Activated T-helper 1 cell treated with anti-CD3 and anti-CD28 coated beads, Interleukin-12 subunit alpha, Interleukin-12 subunit beta, Interleukin-2, Interleukin-4 antibody, amounts not matched to agents 30 ng/mL and 10 ng/mL and 1 ng/mL, durations not matched to agents 14 hours and 24 hours and 36 hours (primary cell): Measurements from ENCODE around the gene CDCA7. TPM values are rescaled to one million over a fixed set of nuclear protein-coding genes. Genes with fewer than 3 reads are reported as not detected.

Experiments used
- DNase-seq: peaks from one replicate; pipeline ENCODE4 v3.0.0; 2021; ENCODE audit warnings: low spot score
- H3K27ac Mint-ChIP-seq: one replicate; pipeline ENCODE4 v1.8.0; 2021; ENCODE audit warnings: mild to moderate bottlenecking, mixed read lengths
- H3K27me3 Mint-ChIP-seq: one replicate; pipeline ENCODE4 v1.8.0; 2022; ENCODE audit warnings: mild to moderate bottlenecking, moderate library complexity, mixed read lengths; ENCODE audit not compliant: insufficient read depth
- H3K36me3 Mint-ChIP-seq: one replicate; pipeline ENCODE4 v1.8.0; 2021; ENCODE audit warnings: low read depth, mixed read lengths
- H3K4me1 Mint-ChIP-seq: one replicate; pipeline ENCODE4 v1.8.0; 2021; ENCODE audit warnings: low read depth, mixed read lengths
- H3K4me3 Mint-ChIP-seq: one replicate; pipeline ENCODE4 v1.8.0; 2021; ENCODE audit warnings: mild to moderate bottlenecking, moderate library complexity, mixed read lengths
- H3K9me3 Mint-ChIP-seq: one replicate; pipeline ENCODE4 v1.8.0; 2021; ENCODE audit warnings: mixed read lengths
- intact Hi-C: fragments of 100-400 bp; cut with micrococcal nuclease; formaldehyde crosslinking; loops from one replicate; pipeline ENCODE4 v1.15.1; 2024
- total RNA-seq: library from RNA; stranded (reverse); gene quantifications from 2 replicates; pipeline ENCODE4 v1.2.3, GENCODE V29; 2022

CDCA7 gene
- total RNA-seq, 1 donor from 2014 or later: 112 TPM

GRCh38 chr2:173395567-173396351, 41.1 kb downstream of the CDCA7 start:
- no peaks in the 10 kb centered on the region for H3K9me3 Mint-ChIP-seq
- DNase-seq: no peak
- peaks cover 38% of the 10 kb centered on the region for H3K27me3 Mint-ChIP-seq
- no peak overlapping the region for H3K27ac Mint-ChIP-seq
- peaks cover 4% of the 10 kb centered on the region for H3K4me1 Mint-ChIP-seq
- intact Hi-C loops: no loop called here
- H3K36me3 Mint-ChIP-seq: no peaks in the 10 kb centered on the region
- H3K4me3 Mint-ChIP-seq: no peak overlapping the region

GRCh38 chr2:173397539-173397938, 42.9 kb downstream of the CDCA7 start:
- no peak for DNase-seq
- H3K27me3 Mint-ChIP-seq: peaks cover 54% of the 10 kb centered on the region
- intact Hi-C loops: no loop called here
- H3K36me3 Mint-ChIP-seq: no peaks in the 10 kb centered on the region
- no peak overlapping the region for H3K27ac Mint-ChIP-seq
- H3K4me3 Mint-ChIP-seq: no peak overlapping the region
- H3K9me3 Mint-ChIP-seq: no peaks in the 10 kb centered on the region
- H3K4me1 Mint-ChIP-seq: peaks cover 5% of the 10 kb centered on the region

- H3K4me1 Mint-ChIP-seq: peaks cover 10% of the 10 kb centered on the region
- H3K36me3 Mint-ChIP-seq: no peaks in the 10 kb centered on the region
- intact Hi-C loops: no loop called here
These were observed 44.6 kb downstream of the CDCA7 start for GRCh38 chr2:173399229-173399628.

GRCh38 chr2:173400760-173401159, 46.1 kb downstream of the CDCA7 start:
- intact Hi-C loops: loop anchor here (5.0 kb wide), 1 partner anchor 373 kb away; no protein-coding TSS in a partner anchor
- peaks cover 10% of the 10 kb centered on the region for H3K4me1 Mint-ChIP-seq
- DNase-seq: no peak
- no peak overlapping the region for H3K4me3 Mint-ChIP-seq
- no peaks in the 10 kb centered on the region for H3K9me3 Mint-ChIP-seq
- peaks cover 73% of the 10 kb centered on the region for H3K27me3 Mint-ChIP-seq
- H3K36me3 Mint-ChIP-seq: no peaks in the 10 kb centered on the region
- H3K27ac Mint-ChIP-seq: no peak overlapping the region

More at GRCh38 chr2:173399229-173399628, 44.6 kb downstream of the CDCA7 start:
- no peak for DNase-seq
- Mint-ChIP-seq H3K4me3 (no peak overlapping the region), H3K9me3 (no peaks in the 10 kb centered on the region), H3K27ac (no peak overlapping the region), H3K27me3 (peaks cover 69% of the 10 kb centered on the region)

GRCh38 chr2:173401716-173402326, 47.1 kb downstream of the CDCA7 start:
- DNase-seq: no peak
- Mint-ChIP-seq H3K27ac (no peak overlapping the region), H3K9me3 (no peaks in the 10 kb centered on the region), H3K4me3 (no peak overlapping the region), H3K27me3 (peaks cover 67% of the 10 kb centered on the region), H3K36me3 (no peaks in the 10 kb centered on the region), H3K4me1 (peaks cover 10% of the 10 kb centered on the region)
- intact Hi-C loops: loop anchor here (1.0 to 5.0 kb wide), 5 partner anchors 47 to 939 kb away; no protein-coding TSS in a partner anchor

GRCh38 chr2:173402405-173402974, 47.8 kb downstream of the CDCA7 start:
- DNase-seq: peak; percentile 60
- H3K4me3 Mint-ChIP-seq: no peak overlapping the region
- peaks cover 68% of the 10 kb centered on the region for H3K27me3 Mint-ChIP-seq
- no peaks in the 10 kb centered on the region for H3K9me3 Mint-ChIP-seq
- no peaks in the 10 kb centered on the region for H3K36me3 Mint-ChIP-seq
- intact Hi-C loops: loop anchor here (1.0 to 5.0 kb wide), 5 partner anchors 47 to 939 kb away; no protein-coding TSS in a partner anchor
- no peak overlapping the region for H3K27ac Mint-ChIP-seq
- H3K4me1 Mint-ChIP-seq: peaks cover 10% of the 10 kb centered on the region

- DNase-seq: no peak
- intact Hi-C loops: loop anchor here (5.0 kb wide), 1 partner anchor 378 kb away; no protein-coding TSS in a partner anchor
- Mint-ChIP-seq H3K36me3 (no peaks in the 10 kb centered on the region), H3K4me1 (peaks cover 10% of the 10 kb centered on the region), H3K27me3 (peaks cover 57% of the 10 kb centered on the region), H3K4me3 (no peak overlapping the region), H3K9me3 (no peaks in the 10 kb centered on the region), H3K27ac (no peak overlapping the region)
These were observed 50.4 kb downstream of the CDCA7 start for GRCh38 chr2:173404841-173405750.

- DNase-seq: no peak
- intact Hi-C loops: no loop called here
- Mint-ChIP-seq H3K27me3 (peaks cover 46% of the 10 kb centered on the region), H3K36me3 (no peaks in the 10 kb centered on the region), H3K4me1 (peaks cover 8% of the 10 kb centered on the region), H3K27ac (no peak overlapping the region), H3K9me3 (no peaks in the 10 kb centered on the region), H3K4me3 (no peak overlapping the region)
These were observed 52.5 kb downstream of the CDCA7 start for GRCh38 chr2:173407176-173407575.

GRCh38 chr2:173407646-173408045, 53.0 kb downstream of the CDCA7 start:
- no peak for DNase-seq
- Mint-ChIP-seq H3K9me3 (no peaks in the 10 kb centered on the region), H3K4me1 (peaks cover 3% of the 10 kb centered on the region), H3K27me3 (peaks cover 41% of the 10 kb centered on the region), H3K36me3 (no peaks in the 10 kb centered on the region), H3K27ac (no peak overlapping the region), H3K4me3 (no peak overlapping the region)
- intact Hi-C loops: no loop called here

GRCh38 chr2:173410579-173410978, 55.9 kb downstream of the CDCA7 start:
- no peaks in the 10 kb centered on the region for H3K9me3 Mint-ChIP-seq
- H3K27me3 Mint-ChIP-seq: peaks cover 24% of the 10 kb centered on the region
- intact Hi-C loops: no loop called here
- no peak overlapping the region for H3K27ac Mint-ChIP-seq
- DNase-seq: no peak
- no peak overlapping the region for H3K4me3 Mint-ChIP-seq
- no peaks in the 10 kb centered on the region for H3K4me1 Mint-ChIP-seq
- no peaks in the 10 kb centered on the region for H3K36me3 Mint-ChIP-seq

GRCh38 chr2:173412628-173413027, 58.0 kb downstream of the CDCA7 start:
- no peak for DNase-seq
- H3K9me3 Mint-ChIP-seq: no peaks in the 10 kb centered on the region
- H3K4me1 Mint-ChIP-seq: no peaks in the 10 kb centered on the region
- H3K4me3 Mint-ChIP-seq: no peak overlapping the region
- no peaks in the 10 kb centered on the region for H3K36me3 Mint-ChIP-seq
- H3K27me3 Mint-ChIP-seq: peaks cover 15% of the 10 kb centered on the region
- intact Hi-C loops: no loop called here
- H3K27ac Mint-ChIP-seq: no peak overlapping the region

- H3K9me3 Mint-ChIP-seq: no peaks in the 10 kb centered on the region
These were observed 60.2 kb downstream of the CDCA7 start for GRCh38 chr2:173414823-173415322.

More at GRCh38 chr2:173414823-173415322, 60.2 kb downstream of the CDCA7 start:
- intact Hi-C loops: no loop called here
- Mint-ChIP-seq H3K36me3 (no peaks in the 10 kb centered on the region), H3K27me3 (peaks cover 13% of the 10 kb centered on the region), H3K4me1 (no peaks in the 10 kb centered on the region), H3K27ac (no peak overlapping the region), H3K4me3 (no peak overlapping the region)
- DNase-seq: no peak
